A673 (cell line): ENCODE measurements around the gene CATSPERB. TPM values are rescaled to one million over a fixed set of nuclear protein-coding genes. Genes with fewer than 3 reads are reported as not detected.

Experiments used
- BruUV-seq: library from RNA; stranded (reverse); fragments of 400-500 nt; replicated peaks from 2 replicates; lab custom pipeline; 2021; lab: Mats Ljungman, UMichigan
- CTCF ChIA-PET: fragments of 300-600 bp; sonication (Branson Sonifier 250); formaldehyde crosslinking; loops from one replicate; lab custom pipeline; 2022; ENCODE audit warnings: antibody characterized with exemption; lab: Charles Lee
- POLR2A ChIA-PET: fragments of 300-600 bp; sonication (Branson Sonifier 250); formaldehyde crosslinking; loops from one replicate; lab custom pipeline; 2022; ENCODE audit warnings: antibody characterized with exemption; ENCODE audit not compliant: low non-redundant PET; lab: Charles Lee
- DNase-seq: peaks from one replicate; pipeline ENCODE4 v3.0.0-alpha.2; 2015; ENCODE audit warnings: low spot score
- H3K27ac ChIP-seq: fragments of 200-600 bp; sonication (generic); 2 replicates; pipeline ENCODE4 v1.5.1; 2016; ENCODE audit warnings: mixed run types, low read depth, mild to moderate bottlenecking, mixed read lengths, antibody characterized with exemption, low read length; ENCODE audit not compliant: poor library complexity, severe bottlenecking
- H3K27me3 ChIP-seq: fragments of 200-600 bp; sonication (generic); replicated peaks from 2 replicates; pipeline ENCODE4 v1.6.1; 2017; ENCODE audit warnings: mixed run types, low read depth, mild to moderate bottlenecking, mixed read lengths, antibody characterized with exemption, low read length; ENCODE audit not compliant: insufficient read depth, poor library complexity
- H3K36me3 ChIP-seq: fragments of 200-600 bp; sonication (generic); 2 replicates; pipeline ENCODE4 v1.6.1; 2016; ENCODE audit warnings: mixed run types, mild to moderate bottlenecking, mixed read lengths, antibody characterized with exemption, low read length; ENCODE audit not compliant: insufficient read depth, poor library complexity, severe bottlenecking
- H3K4me1 ChIP-seq: fragments of 200-600 bp; sonication (generic); 2 replicates; pipeline ENCODE4 v1.6.1; 2017; ENCODE audit warnings: mixed run types, mild to moderate bottlenecking, mixed read lengths, antibody characterized with exemption, low read length; ENCODE audit not compliant: insufficient read depth, poor library complexity, severe bottlenecking
- H3K4me3 ChIP-seq: fragments of 200-600 bp; sonication (generic); 2 replicates; pipeline ENCODE4 v1.5.1; 2016; ENCODE audit warnings: low read depth, mixed run types, mild to moderate bottlenecking, mixed read lengths, low read length; ENCODE audit not compliant: poor library complexity, severe bottlenecking
- H3K9me3 ChIP-seq: fragments of 200-600 bp; sonication (generic); 2 replicates; pipeline ENCODE4 v1.6.1; 2016; ENCODE audit warnings: mixed run types, low read depth, mild to moderate bottlenecking, mixed read lengths, antibody characterized with exemption, low read length; ENCODE audit not compliant: poor library complexity, severe bottlenecking
- EZH2 ChIP-seq: fragments of 200-600 bp; sonication (generic); IDR thresholded peaks from 2 replicates; pipeline ENCODE4 v1.6.1; 2017; ENCODE audit warnings: borderline replicate concordance, low read depth, mild to moderate bottlenecking, mixed read lengths, antibody characterized with exemption, low read length; ENCODE audit not compliant: poor library complexity, severe bottlenecking
- intact Hi-C: fragments of 100-400 bp; cut with micrococcal nuclease; formaldehyde crosslinking; loops from one replicate; pipeline ENCODE4 v1.10.0; 2022; ENCODE audit not compliant: unreplicated experiment
- total RNA-seq: library from RNA; stranded (reverse); gene quantifications from 2 replicates; pipeline ENCODE4 v1.2.3, GENCODE V29; 2021
- TF ChIP-seq, protein P1 (sequence below): fragments of 300-800, 200-600 bp; sonication (generic); conservative IDR thresholded peaks from 2 replicates; pipeline ENCODE4 v1.5.1; 2017; ENCODE audit warnings: low read depth, mild to moderate bottlenecking, antibody characterized with exemption, low read length, moderate library complexity, mixed read lengths

The CATSPERB gene
- total RNA-seq, 1 experiment from 2014 or later: not detected

DNA sequence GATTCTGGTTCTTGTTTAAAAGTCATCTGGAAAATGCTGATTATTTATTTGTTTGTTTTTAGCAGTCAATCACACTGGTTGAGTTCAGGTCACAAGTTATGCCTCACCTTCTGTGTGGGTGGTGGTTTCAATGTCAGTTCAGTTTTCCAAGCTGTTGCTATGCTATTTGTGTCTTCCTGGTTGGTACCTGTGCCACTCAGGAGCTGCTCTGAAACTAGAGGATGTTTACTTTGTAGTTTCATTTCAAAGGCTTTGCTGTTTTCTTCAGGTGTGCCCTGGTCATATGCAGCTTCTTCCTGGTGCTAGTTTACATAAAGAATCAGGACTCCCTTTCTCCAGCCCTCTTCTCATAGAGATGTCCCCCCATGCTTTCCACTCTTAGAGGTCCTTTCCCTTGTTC, 146.0 kb downstream of the CATSPERB start:
- intact Hi-C loops: no loop called here
- Histone ChIP-seq H3K4me1 (no peaks in the 10 kb centered on the region), H3K4me3 (no peak overlapping the region), H3K27ac (no peak overlapping the region), H3K9me3 (no peaks in the 10 kb centered on the region), H3K36me3 (no peaks in the 10 kb centered on the region), H3K27me3 (no peaks in the 10 kb centered on the region)
- DNase-seq: no peak
- TF ChIP-seq, protein P1, sequence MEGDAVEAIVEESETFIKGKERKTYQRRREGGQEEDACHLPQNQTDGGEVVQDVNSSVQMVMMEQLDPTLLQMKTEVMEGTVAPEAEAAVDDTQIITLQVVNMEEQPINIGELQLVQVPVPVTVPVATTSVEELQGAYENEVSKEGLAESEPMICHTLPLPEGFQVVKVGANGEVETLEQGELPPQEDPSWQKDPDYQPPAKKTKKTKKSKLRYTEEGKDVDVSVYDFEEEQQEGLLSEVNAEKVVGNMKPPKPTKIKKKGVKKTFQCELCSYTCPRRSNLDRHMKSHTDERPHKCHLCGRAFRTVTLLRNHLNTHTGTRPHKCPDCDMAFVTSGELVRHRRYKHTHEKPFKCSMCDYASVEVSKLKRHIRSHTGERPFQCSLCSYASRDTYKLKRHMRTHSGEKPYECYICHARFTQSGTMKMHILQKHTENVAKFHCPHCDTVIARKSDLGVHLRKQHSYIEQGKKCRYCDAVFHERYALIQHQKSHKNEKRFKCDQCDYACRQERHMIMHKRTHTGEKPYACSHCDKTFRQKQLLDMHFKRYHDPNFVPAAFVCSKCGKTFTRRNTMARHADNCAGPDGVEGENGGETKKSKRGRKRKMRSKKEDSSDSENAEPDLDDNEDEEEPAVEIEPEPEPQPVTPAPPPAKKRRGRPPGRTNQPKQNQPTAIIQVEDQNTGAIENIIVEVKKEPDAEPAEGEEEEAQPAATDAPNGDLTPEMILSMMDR: no peak
- TF ChIP-seq EZH2: no peak
- ChIA-PET CTCF (no interaction called here), POLR2A (no interaction called here)
- BruUV-seq: no TSS peak

DNA sequence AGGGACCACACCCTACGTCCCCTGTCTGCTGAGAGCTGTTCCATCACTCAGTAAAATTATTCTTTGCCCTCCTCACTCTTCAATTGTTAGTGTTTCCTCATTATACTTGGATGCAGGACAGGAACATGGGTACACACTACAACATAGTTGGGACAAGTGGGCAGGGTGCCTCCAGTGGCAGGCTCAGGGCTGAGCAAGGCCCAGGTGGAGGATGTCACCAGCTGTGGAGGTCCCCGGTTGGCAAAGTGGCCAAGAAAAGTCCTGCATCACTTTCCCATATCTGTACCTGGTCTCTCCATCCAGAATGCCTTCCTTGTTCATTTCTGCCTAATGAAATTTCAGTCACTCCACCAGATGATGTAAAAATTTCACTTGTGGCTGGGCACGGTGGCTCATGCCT, 149.1 kb downstream of the CATSPERB start:
- no peaks in the 10 kb centered on the region for H3K4me1 ChIP-seq
- H3K9me3 ChIP-seq: no peaks in the 10 kb centered on the region
- BruUV-seq: no TSS peak
- no peaks in the 10 kb centered on the region for H3K27me3 ChIP-seq
- ChIA-PET POLR2A (no interaction called here), CTCF (no interaction called here)
- TF ChIP-seq EZH2: no peak
- TF ChIP-seq, protein P1: no peak
- intact Hi-C loops: no loop called here
- no peak for DNase-seq
- H3K27ac ChIP-seq: no peak overlapping the region
- no peak overlapping the region for H3K4me3 ChIP-seq
- H3K36me3 ChIP-seq: no peaks in the 10 kb centered on the region

DNA sequence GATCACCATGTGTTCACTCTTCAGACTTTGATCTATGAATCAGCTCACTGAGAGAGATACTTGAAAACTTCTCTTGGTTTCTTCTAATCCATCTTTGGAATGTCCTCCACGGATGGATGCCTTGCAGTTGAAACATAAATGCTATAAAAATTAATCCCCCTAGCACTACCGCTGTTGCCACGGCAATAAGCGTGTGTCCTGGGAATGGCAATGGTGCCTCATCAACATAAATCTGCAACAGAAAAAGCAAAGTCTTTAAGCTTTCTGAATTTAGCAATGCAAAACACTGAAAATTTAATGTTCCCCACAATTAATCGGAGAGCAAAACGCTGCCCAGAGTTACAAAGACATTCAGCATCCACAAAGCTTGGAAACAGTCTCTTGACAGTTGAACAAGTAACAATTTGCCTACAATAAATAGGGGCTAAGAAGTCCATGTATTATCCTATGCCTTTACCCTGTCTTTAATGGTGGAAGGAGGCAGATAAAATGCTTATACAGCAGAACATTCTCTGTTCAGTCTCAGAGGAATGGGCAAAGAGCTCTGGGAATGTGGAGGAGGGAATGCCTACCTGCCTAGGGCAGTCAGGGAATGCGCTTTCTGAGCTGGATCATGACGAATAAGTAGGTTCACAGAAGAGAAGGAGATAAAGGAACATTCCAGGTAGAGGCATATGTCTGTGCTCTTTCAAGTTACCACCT, 150.9 kb downstream of the CATSPERB start:
- H3K4me3 ChIP-seq: no peak overlapping the region
- ChIA-PET CTCF (no interaction called here), POLR2A (no interaction called here)
- no peak for TF ChIP-seq EZH2
- TF ChIP-seq, protein P1: no peak
- H3K4me1 ChIP-seq: no peaks in the 10 kb centered on the region
- DNase-seq: peak; percentile 16
- no peaks in the 10 kb centered on the region for H3K27me3 ChIP-seq
- peaks cover 4% of the 10 kb centered on the region for H3K9me3 ChIP-seq
- BruUV-seq: no TSS peak
- H3K36me3 ChIP-seq: no peaks in the 10 kb centered on the region
- intact Hi-C loops: no loop called here
- H3K27ac ChIP-seq: no peak overlapping the region
